ENCODE measurements around the gene PPP5C. TPM values are rescaled to one million over a fixed set of nuclear protein-coding genes. Genes with fewer than 3 reads are reported as not detected.

The PPP5C gene
- total RNA-seq, 1 donor from 2014 or later, result 48.9 TPM

- ATAC-seq (peak; percentile 51 to 73), DNase-seq (no peak)
- peak overlapping the region; percentile 60 for H3K4me3 ChIP-seq
- TF ChIP-seq CTCF (IDR thresholded peaks at IDR 0.05), result no peak
- H3K4me1 ChIP-seq, result peaks cover 9% of the 10 kb centered on the region
- H3K27me3 ChIP-seq (ENCODE audit: low read depth), result peaks cover 41% of the 10 kb centered on the region
- no peaks in the 10 kb centered on the region for H3K36me3 ChIP-seq
- intact Hi-C loops (cut with DNase I), result no loop called here
- no peaks in the 10 kb centered on the region for H3K9me3 ChIP-seq
- no peak overlapping the region for H3K27ac ChIP-seq
Observed at GRCh38 chr19:46426035-46426505, 79.2 kb downstream of the PPP5C start.

- H3K27me3 ChIP-seq (ENCODE audit: low read depth), result peaks cover 43% of the 10 kb centered on the region
- no peaks in the 10 kb centered on the region for H3K36me3 ChIP-seq
- DNase-seq (peak; percentile 76), ATAC-seq (peak; percentile 69 to 85)
- no peak overlapping the region for H3K27ac ChIP-seq
- H3K4me1 ChIP-seq, result peaks cover 9% of the 10 kb centered on the region
- TF ChIP-seq CTCF (IDR thresholded peaks at IDR 0.05), result no peak
- H3K9me3 ChIP-seq, result no peaks in the 10 kb centered on the region
- peak overlapping the region; percentile 60 for H3K4me3 ChIP-seq
- intact Hi-C loops (cut with DNase I), result no loop called here
Observed at GRCh38 chr19:46426506-46427162, 79.7 kb downstream of the PPP5C start.

- DNase-seq (peak; percentile 27), ATAC-seq (no peak)
- no peak for TF ChIP-seq CTCF (IDR thresholded peaks at IDR 0.05)
- intact Hi-C loops (cut with DNase I), result no loop called here
- no peak overlapping the region for H3K4me3 ChIP-seq
- H3K9me3 ChIP-seq, result no peaks in the 10 kb centered on the region
- peaks cover 9% of the 10 kb centered on the region for H3K4me1 ChIP-seq
- no peak overlapping the region for H3K27ac ChIP-seq
- peaks cover 47% of the 10 kb centered on the region for H3K27me3 ChIP-seq (ENCODE audit: low read depth)
- no peaks in the 10 kb centered on the region for H3K36me3 ChIP-seq
Observed at GRCh38 chr19:46427518-46428045, 80.7 kb downstream of the PPP5C start.

GRCh38 chr19:46428239-46429135 lies 81.6 kb downstream of the PPP5C start, which contains the start of gene PNMA8C:
TSS of gene PNMA8C (minus strand) at chr19:46428936. CDS start at chr19:46428359, 577 bp downstream.
- intact Hi-C loops (cut with DNase I), result no loop called here
- no peaks in the 10 kb centered on the region for H3K9me3 ChIP-seq
- DNase-seq (peak; percentile 71), ATAC-seq (peak; percentile 54 to 61)
- peaks cover 9% of the 10 kb centered on the region for H3K4me1 ChIP-seq
- H3K27ac ChIP-seq, result no peak within 1 kb of the TSS
- peak within 1 kb of the TSS; percentile 19 for H3K4me3 ChIP-seq
- TF ChIP-seq CTCF (IDR thresholded peaks at IDR 0.05), result no peak
- H3K27me3 ChIP-seq (ENCODE audit: low read depth), result peaks cover 54% of the 10 kb centered on the region
- H3K36me3 ChIP-seq, result no peaks in the 10 kb centered on the region

- intact Hi-C loops (cut with DNase I), result no loop called here
- no peak for DNase-seq
- TF ChIP-seq CTCF (IDR thresholded peaks at IDR 0.05), result no peak
Observed at GRCh38 chr19:46429999-46430398, 83.1 kb downstream of the PPP5C start.

More at GRCh38 chr19:46429999-46430398, 83.1 kb downstream of the PPP5C start:
- peaks cover 9% of the 10 kb centered on the region for H3K4me1 ChIP-seq
- no peaks in the 10 kb centered on the region for H3K9me3 ChIP-seq
- no peak overlapping the region for H3K27ac ChIP-seq
- ATAC-seq, result no peak
- H3K36me3 ChIP-seq, result no peaks in the 10 kb centered on the region
- peaks cover 63% of the 10 kb centered on the region for H3K27me3 ChIP-seq (ENCODE audit: low read depth)
- no peak overlapping the region for H3K4me3 ChIP-seq

Measured in lower lobe of right lung (tissue), 2 donors.